SK-N-SH treated with all-trans-retinoic acid at 6 μM for 48 hours (cell line): ENCODE data around the gene B4GALNT3.

Source experiments
- CSDC2 ChIP-seq: fragments of 250-450 bp; sonication (Bioruptor Pico); IDR thresholded peaks from 2 replicates; pipeline ENCODE4 v1.5.0; 2020; ENCODE audit warnings: mild to moderate bottlenecking, moderate library complexity
- ESRRG ChIP-seq: fragments of 250-450 bp; sonication (Bioruptor Pico); IDR thresholded peaks from 2 replicates; pipeline ENCODE4 v1.6.1; 2021; ENCODE audit warnings: mild to moderate bottlenecking
- RARB ChIP-seq: fragments of 250-450 bp; sonication (Bioruptor Pico); IDR thresholded peaks from 2 replicates; pipeline ENCODE4 v1.8.0; 2021; ENCODE audit warnings: mild to moderate bottlenecking, moderate library complexity
- TCF4 ChIP-seq: fragments of 250-450 bp; sonication (Bioruptor Pico); IDR thresholded peaks from 2 replicates; pipeline ENCODE4 v1.8.0; 2021; ENCODE audit warnings: mild to moderate bottlenecking, moderate library complexity, borderline replicate concordance
- TOX ChIP-seq: fragments of 250-450 bp; sonication (Bioruptor Pico); IDR thresholded peaks from 2 replicates; pipeline ENCODE4 v1.8.0; 2021; ENCODE audit warnings: mild to moderate bottlenecking, moderate library complexity, borderline replicate concordance
- ZC3H10 ChIP-seq: fragments of 250-450 bp; sonication (Bioruptor Pico); IDR thresholded peaks from 2 replicates; pipeline ENCODE4 v1.5.1; 2021; ENCODE audit warnings: mild to moderate bottlenecking, moderate library complexity
- TF ChIP-seq, protein P1 (sequence below): fragments of 250-450 bp; sonication (Bioruptor Pico); IDR thresholded peaks from 2 replicates; pipeline ENCODE4 v1.5.1; 2021; ENCODE audit warnings: mild to moderate bottlenecking, moderate library complexity
- TF ChIP-seq, protein P2 (sequence below): fragments of 250-450 bp; sonication (Bioruptor Pico); IDR thresholded peaks from 2 replicates; pipeline ENCODE4 v1.8.0; 2020; ENCODE audit warnings: mild to moderate bottlenecking, moderate library complexity, borderline replicate concordance

DNA sequence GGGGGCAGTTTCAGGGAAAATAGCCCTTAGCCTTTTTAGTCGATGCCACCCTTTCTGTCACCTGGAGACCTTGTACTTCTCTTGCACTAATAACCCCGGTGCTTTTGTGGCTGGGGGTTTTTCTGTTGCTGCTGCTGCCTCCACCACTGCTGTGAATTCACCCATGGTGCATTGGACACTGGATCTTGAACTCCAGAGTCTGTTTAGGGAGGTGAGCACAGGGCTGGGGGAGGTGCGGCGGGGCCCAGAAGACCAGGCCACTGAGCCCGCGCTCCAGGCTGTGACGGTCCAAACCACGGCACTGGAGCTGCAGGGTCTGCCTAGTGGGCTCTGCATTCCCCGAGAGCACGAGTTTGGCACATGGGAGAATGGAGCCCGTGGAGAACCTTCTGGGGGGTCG, 102.9 kb downstream of the B4GALNT3 start:
- TF ChIP-seq, protein P1, sequence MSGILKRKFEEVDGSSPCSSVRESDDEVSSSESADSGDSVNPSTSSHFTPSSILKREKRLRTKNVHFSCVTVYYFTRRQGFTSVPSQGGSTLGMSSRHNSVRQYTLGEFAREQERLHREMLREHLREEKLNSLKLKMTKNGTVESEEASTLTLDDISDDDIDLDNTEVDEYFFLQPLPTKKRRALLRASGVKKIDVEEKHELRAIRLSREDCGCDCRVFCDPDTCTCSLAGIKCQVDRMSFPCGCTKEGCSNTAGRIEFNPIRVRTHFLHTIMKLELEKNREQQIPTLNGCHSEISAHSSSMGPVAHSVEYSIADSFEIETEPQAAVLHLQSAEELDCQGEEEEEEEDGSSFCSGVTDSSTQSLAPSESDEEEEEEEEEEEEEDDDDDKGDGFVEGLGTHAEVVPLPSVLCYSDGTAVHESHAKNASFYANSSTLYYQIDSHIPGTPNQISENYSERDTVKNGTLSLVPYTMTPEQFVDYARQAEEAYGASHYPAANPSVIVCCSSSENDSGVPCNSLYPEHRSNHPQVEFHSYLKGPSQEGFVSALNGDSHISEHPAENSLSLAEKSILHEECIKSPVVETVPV (CRISPR knock-in tag) = no peak
- TF ChIP-seq, protein P2, sequence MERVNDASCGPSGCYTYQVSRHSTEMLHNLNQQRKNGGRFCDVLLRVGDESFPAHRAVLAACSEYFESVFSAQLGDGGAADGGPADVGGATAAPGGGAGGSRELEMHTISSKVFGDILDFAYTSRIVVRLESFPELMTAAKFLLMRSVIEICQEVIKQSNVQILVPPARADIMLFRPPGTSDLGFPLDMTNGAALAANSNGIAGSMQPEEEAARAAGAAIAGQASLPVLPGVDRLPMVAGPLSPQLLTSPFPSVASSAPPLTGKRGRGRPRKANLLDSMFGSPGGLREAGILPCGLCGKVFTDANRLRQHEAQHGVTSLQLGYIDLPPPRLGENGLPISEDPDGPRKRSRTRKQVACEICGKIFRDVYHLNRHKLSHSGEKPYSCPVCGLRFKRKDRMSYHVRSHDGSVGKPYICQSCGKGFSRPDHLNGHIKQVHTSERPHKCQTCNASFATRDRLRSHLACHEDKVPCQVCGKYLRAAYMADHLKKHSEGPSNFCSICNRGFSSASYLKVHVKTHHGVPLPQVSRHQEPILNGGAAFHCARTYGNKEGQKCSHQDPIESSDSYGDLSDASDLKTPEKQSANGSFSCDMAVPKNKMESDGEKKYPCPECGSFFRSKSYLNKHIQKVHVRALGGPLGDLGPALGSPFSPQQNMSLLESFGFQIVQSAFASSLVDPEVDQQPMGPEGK (CRISPR knock-in tag) = no peak
- TF ChIP-seq CSDC2 (CRISPR knock-in tag) (no peak), ZC3H10 (CRISPR knock-in tag) (no peak), RARB (CRISPR knock-in tag) (no peak), TOX (CRISPR knock-in tag) (no peak), TCF4 (CRISPR knock-in tag) (no peak), ESRRG (no peak)
